Right atrium auricular region (tissue), 2 donors: Measurements from ENCODE around the gene FRMPD3. TPM values are rescaled to one million over a fixed set of nuclear protein-coding genes. Genes with fewer than 3 reads are reported as not detected.

Experiments used
- DNase-seq: peaks from one replicate; pipeline ENCODE4 v3.0.0-alpha.2; 2019; ENCODE audit warnings: low spot score
- H3K27ac ChIP-seq, 2 donors: fragments of 200-600 bp; sonication (generic); 1 replicate in 1 of 2; 2 replicates in 1 of 2; pipeline ENCODE4 v1.5.1; 2016 to 2019
- H3K27me3 ChIP-seq, 2 donors: fragments of 200-600 bp; sonication (generic); one replicate each; pipeline versions ENCODE4 v1.5.1 to v1.6.0; 2017 to 2019
- H3K36me3 ChIP-seq: fragments of 200-600 bp; sonication (generic); one replicate; pipeline ENCODE4 v1.5.1; 2016
- H3K4me1 ChIP-seq, 2 donors: fragments of 200-600 bp; sonication (generic); one replicate each; pipeline versions ENCODE4 v1.5.1 to v1.6.0; 2017 to 2019
- H3K4me3 ChIP-seq, 2 donors: fragments of 200-600 bp; sonication (generic); 1 replicate in 1 of 2; 2 replicates in 1 of 2; pipeline ENCODE4 v1.5.1; 2017 to 2019; ENCODE audit warnings: mild to moderate bottlenecking in 1 of 2, moderate library complexity in 1 of 2
- H3K9me3 ChIP-seq, 2 donors: fragments of 200-600 bp; sonication (generic); one replicate each; pipeline ENCODE4 v1.5.1; 2019
- CTCF ChIP-seq, 2 donors: fragments of 200-600 bp; sonication (generic); IDR thresholded peaks; one replicate each; pipeline ENCODE4 v1.5.1; 2019; ENCODE audit warnings: antibody characterized with exemption in 2 of 2
- total RNA-seq, 2 donors: library from RNA; depleted of rRNA; stranded (reverse); fragments of >200 nt; gene quantifications; one replicate each; pipeline ENCODE4 v1.1.0, GENCODE V29; 2016

FRMPD3 gene
- total RNA-seq, 2 donors from 2014 or later = 0.12 TPM; not detected in 1

GRCh38 chrX:107440692-107441091 is 8.8 kb upstream of the FRMPD3 start:
- no peaks in the 10 kb centered on the region for H3K4me1 ChIP-seq
- no peak for TF ChIP-seq CTCF (IDR thresholded peaks at IDR 0.05)
- no peaks in the 10 kb centered on the region for H3K9me3 ChIP-seq
- no peak for DNase-seq
- H3K27ac ChIP-seq = no peak overlapping the region
- no peak overlapping the region for H3K4me3 ChIP-seq
- H3K36me3 ChIP-seq = no peaks in the 10 kb centered on the region
- H3K27me3 ChIP-seq = no peaks in the 10 kb centered on the region

GRCh38 chrX:107442914-107443527 is 6.4 kb upstream of the FRMPD3 start:
- no peaks in the 10 kb centered on the region for H3K4me1 ChIP-seq
- no peaks in the 10 kb centered on the region for H3K36me3 ChIP-seq
- no peaks in the 10 kb centered on the region for H3K9me3 ChIP-seq
- no peak overlapping the region for H3K27ac ChIP-seq
- no peaks in the 10 kb centered on the region for H3K27me3 ChIP-seq
- DNase-seq = no peak
- H3K4me3 ChIP-seq = no peak overlapping the region
- no peak for TF ChIP-seq CTCF (IDR thresholded peaks at IDR 0.05)

- Histone ChIP-seq H3K27ac (no peak overlapping the region), H3K27me3 (peaks cover 0 to 3% of the 10 kb centered on the region in 2 donors)
Observed at GRCh38 chrX:107445146-107445545, 4.3 kb upstream of the FRMPD3 start.

GRCh38 chrX:107445631-107446030 is 3.8 kb upstream of the FRMPD3 start:
- TF ChIP-seq CTCF (IDR thresholded peaks at IDR 0.05) = no peak
- Histone ChIP-seq H3K27ac (no peak overlapping the region), H3K9me3 (no peaks in the 10 kb centered on the region), H3K4me3 (no peak overlapping the region), H3K27me3 (peaks cover 0 to 3% of the 10 kb centered on the region in 2 donors), H3K36me3 (no peaks in the 10 kb centered on the region), H3K4me1 (no peaks in the 10 kb centered on the region)
- no peak for DNase-seq

More at GRCh38 chrX:107445146-107445545, 4.3 kb upstream of the FRMPD3 start:
- H3K9me3 ChIP-seq = no peaks in the 10 kb centered on the region
- no peak for DNase-seq
- H3K36me3 ChIP-seq = no peaks in the 10 kb centered on the region
- TF ChIP-seq CTCF (IDR thresholded peaks at IDR 0.05) = no peak
- H3K4me3 ChIP-seq = no peak overlapping the region
- H3K4me1 ChIP-seq = no peaks in the 10 kb centered on the region

GRCh38 chrX:107447642-107448041 is 1.8 kb upstream of the FRMPD3 start:
- H3K27ac ChIP-seq = no peak overlapping the region
- H3K9me3 ChIP-seq = no peaks in the 10 kb centered on the region
- TF ChIP-seq CTCF (IDR thresholded peaks at IDR 0.05) = no peak
- H3K4me3 ChIP-seq = no peak overlapping the region
- H3K27me3 ChIP-seq = peaks cover 0 to 3% of the 10 kb centered on the region in 2 donors
- H3K36me3 ChIP-seq = no peaks in the 10 kb centered on the region
- DNase-seq = no peak
- no peaks in the 10 kb centered on the region for H3K4me1 ChIP-seq

GRCh38 chrX:107448625-107448997 is 841 bp upstream of the FRMPD3 start:
- H3K36me3 ChIP-seq = no peaks in the 10 kb centered on the region
- no peak overlapping the region for H3K27ac ChIP-seq
- H3K9me3 ChIP-seq = no peaks in the 10 kb centered on the region
- peaks cover 3% of the 10 kb centered on the region in 2 donors for H3K27me3 ChIP-seq
- H3K4me3 ChIP-seq = peak overlapping the region in 1 of 2 donors; percentile 41
- no peak for TF ChIP-seq CTCF (IDR thresholded peaks at IDR 0.05)
- DNase-seq = no peak
- H3K4me1 ChIP-seq = no peaks in the 10 kb centered on the region
